Mesothelial cell of epicardium (in vitro differentiated cells): ENCODE results near the gene NF2. TPM values are rescaled to one million over a fixed set of nuclear protein-coding genes. Genes with fewer than 3 reads are reported as not detected.
"Not testable (repeated sequence)": the region's sequence is repeated elsewhere in the genome, so short reads cannot be mapped to it uniquely, and the experiment has no call there.

Source experiments
- DNase-seq, 2 experiments: peaks; one replicate each; pipeline ENCODE4 v3.0.0; 2021; ENCODE audit warnings: low spot score in 2 of 2; ENCODE audit not compliant: unreplicated experiment in 2 of 2
- H3K27ac Mint-ChIP-seq: 2 replicates; pipeline ENCODE4 v1.8.0; 2021; ENCODE audit warnings: mixed read lengths
- H3K27me3 Mint-ChIP-seq: 2 replicates; pipeline ENCODE4 v1.8.0; 2021; ENCODE audit warnings: low read depth, mixed read lengths
- H3K36me3 Mint-ChIP-seq: 2 replicates; pipeline ENCODE4 v1.8.0; 2021; ENCODE audit warnings: mixed read lengths
- H3K4me1 Mint-ChIP-seq: 2 replicates; pipeline ENCODE4 v1.8.0; 2021; ENCODE audit warnings: mixed read lengths
- H3K4me3 Mint-ChIP-seq: 2 replicates; pipeline ENCODE4 v1.8.0; 2021; ENCODE audit warnings: mild to moderate bottlenecking, moderate library complexity, mixed read lengths
- H3K9me3 Mint-ChIP-seq: 2 replicates; pipeline ENCODE4 v1.8.0; 2021; ENCODE audit warnings: mixed read lengths
- total RNA-seq: library from RNA; stranded (reverse); gene quantifications from 3 replicates; pipeline ENCODE4 v1.2.1, GENCODE V29; 2021
- TF ChIP-seq, protein P1 (sequence below): fragments of 200-600 bp; sonication (generic); IDR thresholded peaks from one replicate; pipeline ENCODE4 v1.5.0; 2021; ENCODE audit warnings: antibody characterized with exemption; ENCODE audit not compliant: unreplicated experiment

Gene NF2
- total RNA-seq, 1 donor from 2014 or later = 42.1 TPM

DNA sequence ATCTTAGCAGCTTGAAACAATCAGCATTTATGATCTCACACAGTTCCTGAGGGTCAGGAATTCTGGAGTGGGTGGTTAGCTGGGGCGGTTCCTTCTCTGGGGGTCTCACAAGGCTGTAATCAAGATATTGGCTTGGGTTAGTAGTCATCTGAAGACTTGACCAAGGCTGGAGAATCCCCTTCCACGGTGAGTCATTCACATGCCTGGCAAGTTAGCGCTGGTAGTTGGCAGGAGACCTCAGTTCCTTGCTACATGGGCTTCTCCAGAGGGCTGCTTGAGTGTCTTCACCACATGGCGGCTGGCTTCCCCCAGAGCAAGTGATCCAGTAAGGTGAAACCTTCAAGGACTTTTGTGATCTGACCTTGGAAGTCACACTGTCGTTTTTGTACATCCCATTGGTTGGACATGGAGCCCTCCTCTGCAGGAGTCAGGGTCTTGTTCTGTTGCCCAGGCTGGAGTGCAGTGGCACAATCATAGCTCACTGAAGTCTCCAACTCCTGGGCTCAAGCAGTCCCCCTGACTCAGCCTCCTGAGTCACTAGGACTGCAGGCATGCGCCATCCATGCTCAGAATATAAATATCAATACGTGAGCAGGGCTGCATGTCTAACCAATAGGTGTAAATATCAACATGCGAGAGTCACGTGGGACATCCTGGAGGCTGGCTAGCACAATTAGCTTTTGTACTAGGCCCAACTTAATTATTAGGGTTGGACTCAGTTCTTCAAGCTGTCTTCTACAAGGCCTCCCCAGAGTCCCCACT, 15.3 kb upstream of the NF2 start:
- H3K9me3 Mint-ChIP-seq = no peaks in the 10 kb centered on the region
- no peak overlapping the region for H3K4me3 Mint-ChIP-seq
- TF ChIP-seq, protein P1, sequence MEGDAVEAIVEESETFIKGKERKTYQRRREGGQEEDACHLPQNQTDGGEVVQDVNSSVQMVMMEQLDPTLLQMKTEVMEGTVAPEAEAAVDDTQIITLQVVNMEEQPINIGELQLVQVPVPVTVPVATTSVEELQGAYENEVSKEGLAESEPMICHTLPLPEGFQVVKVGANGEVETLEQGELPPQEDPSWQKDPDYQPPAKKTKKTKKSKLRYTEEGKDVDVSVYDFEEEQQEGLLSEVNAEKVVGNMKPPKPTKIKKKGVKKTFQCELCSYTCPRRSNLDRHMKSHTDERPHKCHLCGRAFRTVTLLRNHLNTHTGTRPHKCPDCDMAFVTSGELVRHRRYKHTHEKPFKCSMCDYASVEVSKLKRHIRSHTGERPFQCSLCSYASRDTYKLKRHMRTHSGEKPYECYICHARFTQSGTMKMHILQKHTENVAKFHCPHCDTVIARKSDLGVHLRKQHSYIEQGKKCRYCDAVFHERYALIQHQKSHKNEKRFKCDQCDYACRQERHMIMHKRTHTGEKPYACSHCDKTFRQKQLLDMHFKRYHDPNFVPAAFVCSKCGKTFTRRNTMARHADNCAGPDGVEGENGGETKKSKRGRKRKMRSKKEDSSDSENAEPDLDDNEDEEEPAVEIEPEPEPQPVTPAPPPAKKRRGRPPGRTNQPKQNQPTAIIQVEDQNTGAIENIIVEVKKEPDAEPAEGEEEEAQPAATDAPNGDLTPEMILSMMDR = no peak
- H3K36me3 Mint-ChIP-seq = no peaks in the 10 kb centered on the region
- peaks cover 8% of the 10 kb centered on the region for H3K4me1 Mint-ChIP-seq
- DNase-seq = no peak
- H3K27me3 Mint-ChIP-seq = no peaks in the 10 kb centered on the region
- no peak overlapping the region for H3K27ac Mint-ChIP-seq

DNA sequence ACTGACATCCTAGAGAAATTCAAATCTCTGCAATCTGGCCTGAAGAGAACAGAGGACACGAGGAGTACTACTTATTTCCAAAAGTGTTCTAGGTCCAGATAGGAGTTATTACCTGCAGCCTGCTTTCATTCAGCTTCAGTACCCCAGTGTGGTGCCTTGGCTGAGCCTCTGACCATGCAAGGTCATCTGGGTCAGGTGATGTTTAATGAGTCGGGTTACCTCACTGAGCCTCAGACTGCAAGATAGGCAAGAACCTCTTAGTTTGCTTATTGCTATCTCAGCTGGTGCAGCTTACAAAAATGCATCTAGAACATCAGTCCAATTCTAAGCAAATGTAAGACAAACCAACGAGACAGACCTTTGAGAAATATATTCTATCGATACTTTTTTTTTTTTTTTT, 9.5 kb upstream of the NF2 start:
- H3K4me1 Mint-ChIP-seq = peaks cover 8% of the 10 kb centered on the region
- no peak for DNase-seq
- no peak overlapping the region for H3K4me3 Mint-ChIP-seq
- no peaks in the 10 kb centered on the region for H3K36me3 Mint-ChIP-seq
- no peaks in the 10 kb centered on the region for H3K9me3 Mint-ChIP-seq
- H3K27ac Mint-ChIP-seq = no peak overlapping the region
- H3K27me3 Mint-ChIP-seq = no peaks in the 10 kb centered on the region
- TF ChIP-seq, protein P1 = no peak

DNA sequence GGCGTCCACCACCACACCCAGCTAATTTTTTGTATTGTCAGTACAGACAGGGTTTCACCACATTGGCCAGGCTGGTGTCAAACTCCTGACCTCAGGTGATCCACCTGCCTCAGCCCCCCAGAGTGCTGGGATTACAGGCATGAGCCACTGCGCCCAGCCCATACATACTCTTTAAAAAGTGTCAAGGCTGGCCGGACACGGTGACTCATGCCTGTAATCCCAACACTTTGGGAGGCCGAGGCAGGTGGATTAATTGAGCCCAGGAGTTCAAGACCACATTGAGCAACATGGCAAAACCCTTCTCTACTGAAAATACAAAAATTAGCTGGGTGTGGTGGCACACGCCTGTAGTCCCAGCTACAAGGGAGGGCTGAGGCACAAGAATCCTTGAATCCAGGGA, 9.0 kb upstream of the NF2 start:
- H3K36me3 Mint-ChIP-seq, H3K27ac Mint-ChIP-seq, H3K4me3 Mint-ChIP-seq, DNase-seq, H3K9me3 Mint-ChIP-seq, H3K27me3 Mint-ChIP-seq, H3K4me1 Mint-ChIP-seq: not testable (repeated sequence)

DNA sequence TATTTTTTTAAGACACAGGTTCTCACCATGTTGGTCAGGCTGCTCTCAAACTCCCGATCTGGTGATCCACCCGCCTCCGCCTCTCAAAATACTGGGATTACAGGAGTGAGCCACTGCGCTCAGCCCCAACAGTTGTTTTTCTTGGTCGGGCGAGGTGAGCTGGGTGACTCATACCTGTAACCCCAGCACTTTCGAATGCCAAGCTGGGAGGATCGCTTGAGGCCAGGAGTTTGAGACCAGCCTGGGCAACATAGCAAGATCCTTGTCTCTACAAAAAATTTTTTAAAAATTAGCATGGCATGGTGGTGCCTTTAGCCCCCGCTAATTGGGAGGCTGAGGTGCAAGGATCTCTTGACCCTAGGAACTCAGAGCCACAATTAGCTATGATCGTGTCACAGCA, 7.0 kb upstream of the NF2 start:
- TF ChIP-seq, protein P1 = no peak
- H3K4me1 Mint-ChIP-seq = no peaks in the 10 kb centered on the region

DNA sequence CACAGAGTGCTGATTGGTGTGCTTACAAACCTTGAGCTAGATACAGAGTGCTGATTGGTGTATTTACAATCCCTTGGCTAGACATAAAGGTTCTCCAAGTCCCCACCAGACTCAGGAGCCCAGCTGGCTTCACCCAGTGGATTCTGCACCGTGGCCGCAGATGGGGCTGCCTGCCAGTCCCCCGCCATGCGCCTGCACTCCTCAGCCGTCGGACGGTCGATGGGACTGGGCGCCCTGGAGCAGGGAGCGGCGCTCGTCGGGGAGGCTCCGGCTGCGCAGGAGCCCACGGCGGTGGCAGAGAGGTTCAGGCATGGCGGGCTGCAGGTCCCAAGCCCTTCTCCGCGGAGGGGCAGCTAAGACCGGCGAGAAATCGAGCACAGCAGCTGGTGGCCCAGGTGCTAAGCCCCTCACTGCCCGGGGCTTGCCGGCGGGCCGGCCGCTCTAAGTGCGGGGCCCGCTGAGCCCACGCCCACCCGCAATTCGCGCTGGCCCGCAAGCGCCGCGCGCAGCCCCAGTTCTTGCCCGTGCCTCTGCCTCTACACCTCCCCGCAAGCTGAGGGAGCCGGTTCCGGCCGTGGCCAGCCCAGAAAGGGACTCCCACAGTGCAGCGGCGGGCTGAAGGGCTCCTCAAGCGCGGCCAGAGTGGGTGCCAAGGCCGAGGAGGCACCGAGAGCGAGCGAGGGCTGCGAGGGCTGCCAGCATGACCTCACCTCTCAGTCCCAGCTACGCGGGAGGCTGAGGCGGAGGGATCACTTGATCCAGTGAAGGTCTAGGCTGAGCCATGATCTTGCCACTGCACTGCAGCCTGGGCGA, 5.4 kb upstream of the NF2 start:
- not testable (repeated sequence) for DNase-seq, H3K27ac Mint-ChIP-seq, H3K4me3 Mint-ChIP-seq, H3K9me3 Mint-ChIP-seq, H3K36me3 Mint-ChIP-seq, H3K4me1 Mint-ChIP-seq, H3K27me3 Mint-ChIP-seq

More for the DNA sequence above, 7.0 kb upstream of the NF2 start:
- Mint-ChIP-seq H3K27me3 (no peaks in the 10 kb centered on the region), H3K36me3 (no peaks in the 10 kb centered on the region), H3K4me3 (no peak overlapping the region), H3K27ac (no peak overlapping the region), H3K9me3 (no peaks in the 10 kb centered on the region)
- no peak for DNase-seq

DNA sequence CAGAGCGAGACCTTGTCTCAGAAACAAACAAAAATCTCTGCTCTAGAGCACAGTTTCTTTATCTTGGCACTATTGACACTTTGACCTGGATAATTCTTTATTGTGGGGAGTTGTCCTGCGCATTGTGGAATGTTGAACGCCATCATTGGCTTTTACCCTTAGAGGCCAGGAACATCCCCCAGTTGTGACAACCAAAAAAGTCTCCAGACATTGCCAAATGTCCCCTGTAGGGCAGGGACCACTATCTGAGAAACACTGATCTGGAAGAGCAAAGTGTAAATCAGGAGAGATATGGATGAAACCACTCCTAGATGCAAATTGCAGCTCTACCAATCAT, 4.8 kb upstream of the NF2 start:
- Mint-ChIP-seq H3K9me3 (no peaks in the 10 kb centered on the region), H3K27ac (no peak overlapping the region), H3K27me3 (no peaks in the 10 kb centered on the region), H3K4me1 (peaks cover 2% of the 10 kb centered on the region), H3K36me3 (no peaks in the 10 kb centered on the region), H3K4me3 (no peak overlapping the region)
- DNase-seq = no peak
- TF ChIP-seq, protein P1 = no peak
